GM04504 (cell line): ENCODE measurements around the gene LHPP.
A peak's percentile ranks its signal among the peaks of the same experiment; 100 is the strongest.

Experiments
- DNase-seq: peaks from one replicate; pipeline ENCODE4 v3.0.0-alpha.2; 2012; ENCODE audit warnings: low read depth

The LHPP gene

GRCh38 chr10:124644771-124645415 lies 183.3 kb downstream of the LHPP start:
- DNase-seq = no peak

GRCh38 chr10:124645467-124646095 lies 184.0 kb downstream of the LHPP start:
- no peak for DNase-seq

GRCh38 chr10:124646483-124647352 lies 185.1 kb downstream of the LHPP start:
- peak; percentile 72 for DNase-seq

GRCh38 chr10:124647421-124648130 lies 186.0 kb downstream of the LHPP start:
- DNase-seq = peak; percentile 13

- no peak for DNase-seq
Observed at GRCh38 chr10:124648131-124648475, 186.5 kb downstream of the LHPP start.

GRCh38 chr10:124648738-124649137 lies 187.1 kb downstream of the LHPP start:
- DNase-seq = peak; percentile 71

GRCh38 chr10:124649214-124649613 lies 187.6 kb downstream of the LHPP start:
- no peak for DNase-seq

- DNase-seq = no peak
Observed at GRCh38 chr10:124650263-124650662, 188.6 kb downstream of the LHPP start.

GRCh38 chr10:124650820-124651401 lies 189.3 kb downstream of the LHPP start:
- no peak for DNase-seq

GRCh38 chr10:124651402-124651891 lies 189.8 kb downstream of the LHPP start:
- no peak for DNase-seq

- DNase-seq = no peak
Observed at GRCh38 chr10:124652200-124652599, 190.6 kb downstream of the LHPP start.

- no peak for DNase-seq
Observed at GRCh38 chr10:124652701-124653100, 191.1 kb downstream of the LHPP start.

GRCh38 chr10:124653311-124653710 lies 191.7 kb downstream of the LHPP start:
- DNase-seq = no peak

GRCh38 chr10:124653811-124654651 lies 192.4 kb downstream of the LHPP start:
- no peak for DNase-seq

- DNase-seq = no peak
Observed at GRCh38 chr10:124654686-124655085, 193.1 kb downstream of the LHPP start.

- DNase-seq = no peak
Observed at GRCh38 chr10:124655191-124656112, 193.8 kb downstream of the LHPP start.

- DNase-seq = no peak
Observed at GRCh38 chr10:124656113-124656490, 194.5 kb downstream of the LHPP start.

- no peak for DNase-seq
Observed at GRCh38 chr10:124656541-124656940, 194.9 kb downstream of the LHPP start.

GRCh38 chr10:124657806-124658205 lies 196.2 kb downstream of the LHPP start:
- DNase-seq = peak; percentile 20
